Caco-2 (cell line): Measurements from ENCODE around the gene DYDC2. TPM values are rescaled to one million over a fixed set of nuclear protein-coding genes. Genes with fewer than 3 reads are reported as not detected.

Experiments
- BruUV-seq: library from RNA; stranded (reverse); fragments of 400-500 nt; replicated peaks from 2 replicates; lab custom pipeline; 2021; lab: Mats Ljungman, UMichigan
- CTCF ChIA-PET: fragments of 300-600 bp; sonication (Branson Sonifier 250); formaldehyde crosslinking; loops from one replicate; lab custom pipeline; 2022; ENCODE audit warnings: antibody characterized with exemption; lab: Charles Lee
- POLR2A ChIA-PET: fragments of 300-600 bp; sonication (Branson Sonifier 250); formaldehyde crosslinking; loops from one replicate; lab custom pipeline; 2022; ENCODE audit warnings: antibody characterized with exemption; lab: Charles Lee
- DNase-seq, 2 experiments: peaks; one replicate each; pipeline versions ENCODE4 v3.0.0 to v3.0.0-alpha.2; 2020 to 2022
- H3K27me3 ChIP-seq: replicated peaks from 2 replicates; pipeline ENCODE4 v1.6.0; 2011; ENCODE audit warnings: low read length; ENCODE audit not compliant: control insufficient read depth, insufficient read depth
- H3K36me3 ChIP-seq: 2 replicates; pipeline ENCODE4 v1.5.1; 2011; ENCODE audit warnings: low read length; ENCODE audit not compliant: control insufficient read depth, insufficient read depth
- H3K4me1 ChIP-seq: fragments of 250-450 bp; sonication (Bioruptor Pico); 2 replicates; pipeline ENCODE4 v1.5.1; 2020; ENCODE audit warnings: mild to moderate bottlenecking
- H3K4me3 ChIP-seq: 2 replicates; pipeline ENCODE4 v1.5.1; 2011; ENCODE audit warnings: low read depth, mild to moderate bottlenecking, control low read depth, low read length
- H3K9me3 ChIP-seq: fragments of 250-450 bp; sonication (Bioruptor Pico); 2 replicates; pipeline ENCODE4 v1.5.1; 2020; ENCODE audit warnings: mild to moderate bottlenecking, moderate library complexity
- H3K27ac Mint-ChIP-seq: one replicate; pipeline ENCODE4 v1.8.0; 2022; ENCODE audit warnings: mixed read lengths; ENCODE audit not compliant: unreplicated experiment
- H3K27me3 Mint-ChIP-seq: one replicate; pipeline ENCODE4 v1.8.0; 2022; ENCODE audit warnings: mixed read lengths; ENCODE audit not compliant: insufficient read depth, unreplicated experiment
- H3K36me3 Mint-ChIP-seq: one replicate; pipeline ENCODE4 v1.8.0; 2022; ENCODE audit warnings: mild to moderate bottlenecking, mixed read lengths; ENCODE audit not compliant: insufficient read depth, unreplicated experiment
- H3K4me1 Mint-ChIP-seq: one replicate; pipeline ENCODE4 v1.8.0; 2022; ENCODE audit warnings: low read depth, mixed read lengths; ENCODE audit not compliant: unreplicated experiment
- H3K4me3 Mint-ChIP-seq: one replicate; pipeline ENCODE4 v1.8.0; 2022; ENCODE audit warnings: mild to moderate bottlenecking, moderate library complexity, mixed read lengths; ENCODE audit not compliant: unreplicated experiment
- H3K9me3 Mint-ChIP-seq: one replicate; pipeline ENCODE4 v1.8.0; 2022; ENCODE audit warnings: mixed read lengths; ENCODE audit not compliant: unreplicated experiment
- CTCF ChIP-seq, 2 experiments: fragments of 200-600 bp in 1 of 2; IDR thresholded peaks; 1 replicate in 1 of 2; 2 replicates in 1 of 2; pipeline versions ENCODE4 v1.5.1 to v1.8.0; 2011 to 2022; ENCODE audit warnings: antibody characterized with exemption in 1 of 2, control low read depth in 1 of 2, inconsistent platforms in 1 of 2, low read depth in 1 of 2, low read length in 1 of 2, mild to moderate bottlenecking in 1 of 2, moderate library complexity in 1 of 2; ENCODE audit not compliant: insufficient read depth in 1 of 2, severe bottlenecking in 1 of 2, unreplicated experiment in 1 of 2
- intact Hi-C: fragments of 100-400 bp; cut with micrococcal nuclease; formaldehyde crosslinking; loops from one replicate; pipeline ENCODE4 v1.10.0; 2022; ENCODE audit not compliant: unreplicated experiment
- total RNA-seq: library from RNA; stranded (reverse); gene quantifications from 2 replicates; pipeline ENCODE4 v1.2.3, GENCODE V29; 2022

DYDC2 gene
- total RNA-seq, 1 experiment from 2014 or later = not detected

GRCh38 chr10:80409121-80409520 lies 52.5 kb downstream of the DYDC2 start:
- ChIA-PET CTCF (no interaction called here), POLR2A (no interaction called here)
- H3K36me3 Mint-ChIP-seq = peaks cover 15% of the 10 kb centered on the region
- intact Hi-C loops = no loop called here
- H3K4me3 ChIP-seq = peak overlapping the region; percentile 92
- BruUV-seq = no TSS peak
- H3K9me3 ChIP-seq = no peaks in the 10 kb centered on the region
- H3K9me3 Mint-ChIP-seq = no peaks in the 10 kb centered on the region
- H3K4me3 Mint-ChIP-seq = peak overlapping the region; percentile 95
- peaks cover 31% of the 10 kb centered on the region for H3K4me1 Mint-ChIP-seq
- no peaks in the 10 kb centered on the region; the same call in 1 of the 2 replicates for H3K36me3 ChIP-seq
- H3K27me3 ChIP-seq = no peaks in the 10 kb centered on the region
- peak overlapping the region; percentile 93 for H3K27ac Mint-ChIP-seq
- H3K27me3 Mint-ChIP-seq = no peaks in the 10 kb centered on the region
- peaks cover 26% of the 10 kb centered on the region for H3K4me1 ChIP-seq
- no peak for TF ChIP-seq CTCF (IDR thresholded peaks at IDR 0.05; ENCODE audit: insufficient read depth in 1 of 2, low read depth in 1 of 2, low read length in 1 of 2, severe bottlenecking in 1 of 2, unreplicated experiment in 1 of 2)
- DNase-seq = no peak

GRCh38 chr10:80410122-80410521 lies 53.5 kb downstream of the DYDC2 start:
- Mint-ChIP-seq H3K4me1 (peaks cover 31% of the 10 kb centered on the region), H3K9me3 (no peaks in the 10 kb centered on the region), H3K36me3 (peaks cover 15% of the 10 kb centered on the region), H3K4me3 (peak overlapping the region; percentile 95), H3K27ac (no peak overlapping the region), H3K27me3 (no peaks in the 10 kb centered on the region)
- POLR2A ChIA-PET = no interaction called here
- no peak for TF ChIP-seq CTCF (IDR thresholded peaks at IDR 0.05; ENCODE audit: insufficient read depth in 1 of 2, low read depth in 1 of 2, low read length in 1 of 2, severe bottlenecking in 1 of 2, unreplicated experiment in 1 of 2)
- CTCF ChIA-PET = no interaction called here
- intact Hi-C loops = no loop called here
- Histone ChIP-seq H3K4me3 (no peak overlapping the region), H3K27me3 (no peaks in the 10 kb centered on the region), H3K9me3 (no peaks in the 10 kb centered on the region), H3K4me1 (peaks cover 36% of the 10 kb centered on the region), H3K36me3 (no peaks in the 10 kb centered on the region; the same call in 1 of the 2 replicates)
- BruUV-seq = no TSS peak
- DNase-seq = no peak

- ChIA-PET CTCF (no interaction called here), POLR2A (no interaction called here)
- Histone ChIP-seq H3K36me3 (no peaks in the 10 kb centered on the region; the same call in 1 of the 2 replicates), H3K4me3 (no peak overlapping the region), H3K27me3 (no peaks in the 10 kb centered on the region), H3K9me3 (no peaks in the 10 kb centered on the region), H3K4me1 (peaks cover 41% of the 10 kb centered on the region)
- intact Hi-C loops = no loop called here
- H3K4me1 Mint-ChIP-seq = peaks cover 36% of the 10 kb centered on the region
- H3K4me3 Mint-ChIP-seq = no peak overlapping the region
- no peak for TF ChIP-seq CTCF (IDR thresholded peaks at IDR 0.05; ENCODE audit: insufficient read depth in 1 of 2, low read depth in 1 of 2, low read length in 1 of 2, severe bottlenecking in 1 of 2, unreplicated experiment in 1 of 2)
- H3K27me3 Mint-ChIP-seq = no peaks in the 10 kb centered on the region
- H3K36me3 Mint-ChIP-seq = peaks cover 15% of the 10 kb centered on the region
- no peak for DNase-seq
- BruUV-seq = no TSS peak
- H3K27ac Mint-ChIP-seq = peak overlapping the region; percentile 11
- no peaks in the 10 kb centered on the region for H3K9me3 Mint-ChIP-seq
Observed at GRCh38 chr10:80410578-80411145, 54.1 kb downstream of the DYDC2 start.
